Breast epithelium (tissue), 4 donors: ENCODE data around the gene ASXL1. TPM values are rescaled to one million over a fixed set of nuclear protein-coding genes. Genes with fewer than 3 reads are reported as not detected.

Experiments used
- DNase-seq, 2 donors: peaks; one replicate each; pipeline ENCODE4 v3.0.0-alpha.2; 2019; ENCODE audit warnings: low spot score in 2 of 2
- H3K27ac ChIP-seq, 2 donors: fragments of 200-600 bp; sonication (generic) in 1 of 2; one replicate each; pipeline ENCODE4 v1.5.1; 2016 to 2019; ENCODE audit warnings: mild to moderate bottlenecking in 1 of 2
- H3K27me3 ChIP-seq, 2 donors: fragments of 200-600 bp; sonication (generic) in 1 of 2; one replicate each; pipeline versions ENCODE4 v1.5.1 to v1.6.0; 2017 to 2019; ENCODE audit warnings: control low read depth in 1 of 2, mild to moderate bottlenecking in 1 of 2
- H3K36me3 ChIP-seq: fragments of 200-600 bp; one replicate; pipeline ENCODE4 v1.5.1; 2019
- H3K4me1 ChIP-seq, 2 donors: fragments of 200-600 bp; sonication (generic); one replicate each; pipeline ENCODE4 v1.5.1; 2016 to 2019; ENCODE audit warnings: control low read depth in 1 of 2
- H3K4me3 ChIP-seq, 3 donors: fragments of 200-600 bp; sonication (generic); 1 replicate in 2 of 3; 2 replicates in 1 of 3; pipeline ENCODE4 v1.5.1; 2016 to 2019; ENCODE audit warnings: mild to moderate bottlenecking in 3 of 3, moderate library complexity in 2 of 3
- H3K9me3 ChIP-seq, 2 donors: fragments of 200-600 bp; sonication (generic) in 1 of 2; one replicate each; pipeline ENCODE4 v1.5.1; 2016 to 2019; ENCODE audit warnings: control low read depth in 1 of 2
- POLR2A ChIP-seq: fragments of 450-650 bp; IDR thresholded peaks from one replicate; pipeline ENCODE4 v1.6.1; 2016; ENCODE audit warnings: antibody characterized with exemption, mild to moderate bottlenecking, moderate library complexity
- POLR2AphosphoS5 ChIP-seq, 3 donors: sonication (generic); formaldehyde crosslinking; IDR thresholded peaks; one replicate each; pipeline ENCODE4 v1.6.1; 2017; ENCODE audit warnings: antibody characterized with exemption in 3 of 3
- intact Hi-C: fragments of 100-400 bp; cut with DNase I; formaldehyde crosslinking; loops from one replicate; pipeline ENCODE4 v1.15.1; 2023; ENCODE audit warnings: low total_unique reads
- total RNA-seq, 3 donors: library from RNA; depleted of rRNA; stranded (reverse); fragments of >200 nt; gene quantifications; one replicate each; pipeline ENCODE4 v1.1.0, GENCODE V29; 2016
- TF ChIP-seq, protein P1 (sequence below), 3 donors: fragments of 450-650 bp; IDR thresholded peaks; one replicate each; pipeline ENCODE4 v1.5.1; 2016 to 2017; ENCODE audit warnings: antibody characterized with exemption in 3 of 3, mild to moderate bottlenecking in 3 of 3, moderate library complexity in 3 of 3

ASXL1 gene
- total RNA-seq, 3 donors from 2014 or later, result 73.3 to 102 (median 97.3) TPM

DNA sequence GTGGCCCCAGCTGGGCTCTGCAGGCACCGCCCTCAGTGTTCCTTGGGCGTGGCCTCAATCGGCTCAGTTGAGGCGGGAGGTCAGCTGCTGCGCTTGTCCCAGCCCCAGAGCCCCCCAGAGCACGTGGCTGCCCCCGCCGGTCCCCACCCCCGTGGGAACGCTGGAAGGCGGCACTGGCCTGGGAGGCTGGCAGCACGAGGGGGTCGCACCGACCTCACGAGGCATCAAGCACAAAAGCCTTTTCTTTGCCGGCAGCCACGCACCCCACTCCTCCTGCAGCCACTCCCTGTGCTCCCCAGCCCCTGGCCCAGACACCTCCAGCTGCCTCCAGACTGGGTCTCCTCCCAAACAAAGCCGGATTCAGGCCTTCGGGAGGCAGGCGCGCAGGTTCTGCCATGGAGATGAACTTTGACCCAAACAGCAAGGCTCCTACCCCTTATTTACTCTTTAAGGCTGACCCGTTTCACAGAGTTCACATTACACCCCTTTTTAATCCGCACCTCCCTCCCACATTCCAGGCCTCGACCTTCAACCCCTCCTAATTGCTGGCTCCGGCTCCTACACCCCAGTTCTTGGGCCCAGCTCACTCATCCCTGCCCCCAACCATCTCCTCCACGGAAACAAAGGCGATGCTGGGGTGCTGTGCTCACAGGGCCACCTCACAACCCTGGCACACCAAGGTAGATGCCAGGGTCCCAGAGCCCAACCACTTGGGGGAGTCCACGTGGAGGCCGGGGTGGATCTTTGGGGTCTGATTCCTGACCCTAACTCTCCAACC lies 115.3 kb downstream of the ASXL1 start:
- Histone ChIP-seq H3K4me1 (peaks cover 11 to 31% of the 10 kb centered on the region in 2 donors), H3K4me3 (peak overlapping the region in 2 of 3 donors; percentile 46 to 67), H3K27me3 (no peaks in the 10 kb centered on the region), H3K36me3 (no peaks in the 10 kb centered on the region), H3K9me3 (no peaks in the 10 kb centered on the region), H3K27ac (peak overlapping the region; percentile 87 to 95)
- intact Hi-C loops, result no loop called here
- no peak for DNase-seq
- TF ChIP-seq POLR2AphosphoS5 (IDR thresholded peaks at IDR 0.05) (no peak), POLR2A (no peak)
- TF ChIP-seq, protein P1, sequence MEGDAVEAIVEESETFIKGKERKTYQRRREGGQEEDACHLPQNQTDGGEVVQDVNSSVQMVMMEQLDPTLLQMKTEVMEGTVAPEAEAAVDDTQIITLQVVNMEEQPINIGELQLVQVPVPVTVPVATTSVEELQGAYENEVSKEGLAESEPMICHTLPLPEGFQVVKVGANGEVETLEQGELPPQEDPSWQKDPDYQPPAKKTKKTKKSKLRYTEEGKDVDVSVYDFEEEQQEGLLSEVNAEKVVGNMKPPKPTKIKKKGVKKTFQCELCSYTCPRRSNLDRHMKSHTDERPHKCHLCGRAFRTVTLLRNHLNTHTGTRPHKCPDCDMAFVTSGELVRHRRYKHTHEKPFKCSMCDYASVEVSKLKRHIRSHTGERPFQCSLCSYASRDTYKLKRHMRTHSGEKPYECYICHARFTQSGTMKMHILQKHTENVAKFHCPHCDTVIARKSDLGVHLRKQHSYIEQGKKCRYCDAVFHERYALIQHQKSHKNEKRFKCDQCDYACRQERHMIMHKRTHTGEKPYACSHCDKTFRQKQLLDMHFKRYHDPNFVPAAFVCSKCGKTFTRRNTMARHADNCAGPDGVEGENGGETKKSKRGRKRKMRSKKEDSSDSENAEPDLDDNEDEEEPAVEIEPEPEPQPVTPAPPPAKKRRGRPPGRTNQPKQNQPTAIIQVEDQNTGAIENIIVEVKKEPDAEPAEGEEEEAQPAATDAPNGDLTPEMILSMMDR (IDR thresholded peaks at IDR 0.05), result no peak

DNA sequence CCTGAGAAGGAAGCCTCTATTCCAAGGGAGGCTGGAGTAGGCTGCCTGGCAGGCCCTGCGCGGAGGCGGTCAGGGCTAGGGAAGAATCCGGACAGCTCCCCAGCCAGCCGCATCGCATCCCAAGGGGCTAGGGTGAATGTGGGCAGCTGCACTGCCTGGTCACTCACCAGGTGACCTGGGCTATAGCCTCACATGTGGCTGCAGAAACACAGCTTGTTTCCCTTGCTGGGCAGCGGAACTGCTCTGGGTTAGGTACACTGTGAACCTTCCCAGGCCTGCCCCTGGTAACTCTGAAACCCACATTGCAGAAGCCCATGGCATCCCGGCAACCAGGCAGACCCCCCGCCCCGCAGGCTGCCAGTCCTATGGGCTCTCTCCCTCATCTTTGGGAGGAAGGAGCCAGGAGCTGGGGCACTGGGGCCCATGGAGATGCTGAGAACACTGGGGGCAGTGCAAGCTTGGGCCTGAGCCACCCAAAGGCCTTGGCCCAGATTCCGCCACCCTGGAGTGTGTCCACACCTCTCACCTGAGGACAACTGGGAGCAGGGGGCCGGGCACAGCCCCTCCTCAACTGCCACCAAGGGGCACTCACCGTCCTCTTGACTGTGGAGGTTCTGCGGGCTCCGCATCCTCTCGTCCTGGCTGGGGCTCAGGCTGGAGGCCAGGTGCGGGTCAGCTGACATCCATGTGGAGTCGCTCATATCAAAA lies 116.0 kb downstream of the ASXL1 start:
- DNase-seq, result no peak
- Histone ChIP-seq H3K27me3 (no peaks in the 10 kb centered on the region), H3K4me1 (peaks cover 11 to 31% of the 10 kb centered on the region in 2 donors), H3K36me3 (no peaks in the 10 kb centered on the region), H3K27ac (peak overlapping the region; percentile 87 to 95), H3K4me3 (peak overlapping the region; percentile 32 to 67 (median 46)), H3K9me3 (no peaks in the 10 kb centered on the region)
- TF ChIP-seq POLR2A, result no peak
- TF ChIP-seq, protein P1 (IDR thresholded peaks at IDR 0.05), result no peak
- TF ChIP-seq POLR2AphosphoS5 (IDR thresholded peaks at IDR 0.05), result no peak
- intact Hi-C loops, result no loop called here

DNA sequence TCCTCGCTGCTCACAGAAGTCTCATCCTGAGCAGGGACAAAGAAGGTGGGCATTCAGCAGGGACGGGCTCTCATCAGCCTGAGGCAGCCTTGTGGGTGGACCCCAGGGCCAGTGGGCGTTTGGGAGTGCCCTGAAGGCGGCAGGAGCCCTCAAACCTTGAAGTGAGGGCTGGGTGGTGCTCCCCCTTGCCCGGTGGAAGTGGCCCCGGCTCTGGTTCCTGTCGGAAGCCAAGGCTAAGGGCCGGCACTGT lies 116.5 kb downstream of the ASXL1 start:
- intact Hi-C loops, result no loop called here
- Histone ChIP-seq H3K4me1 (peaks cover 11 to 31% of the 10 kb centered on the region in 2 donors), H3K4me3 (peak overlapping the region; percentile 32 to 67 (median 46)), H3K27me3 (no peaks in the 10 kb centered on the region), H3K36me3 (no peaks in the 10 kb centered on the region), H3K27ac (peak overlapping the region; percentile 87 to 95), H3K9me3 (no peaks in the 10 kb centered on the region)
- TF ChIP-seq POLR2AphosphoS5 (IDR thresholded peaks at IDR 0.05) (peak in 1 of 3 donors; percentile 3), POLR2A (no peak)
- DNase-seq, result no peak

DNA sequence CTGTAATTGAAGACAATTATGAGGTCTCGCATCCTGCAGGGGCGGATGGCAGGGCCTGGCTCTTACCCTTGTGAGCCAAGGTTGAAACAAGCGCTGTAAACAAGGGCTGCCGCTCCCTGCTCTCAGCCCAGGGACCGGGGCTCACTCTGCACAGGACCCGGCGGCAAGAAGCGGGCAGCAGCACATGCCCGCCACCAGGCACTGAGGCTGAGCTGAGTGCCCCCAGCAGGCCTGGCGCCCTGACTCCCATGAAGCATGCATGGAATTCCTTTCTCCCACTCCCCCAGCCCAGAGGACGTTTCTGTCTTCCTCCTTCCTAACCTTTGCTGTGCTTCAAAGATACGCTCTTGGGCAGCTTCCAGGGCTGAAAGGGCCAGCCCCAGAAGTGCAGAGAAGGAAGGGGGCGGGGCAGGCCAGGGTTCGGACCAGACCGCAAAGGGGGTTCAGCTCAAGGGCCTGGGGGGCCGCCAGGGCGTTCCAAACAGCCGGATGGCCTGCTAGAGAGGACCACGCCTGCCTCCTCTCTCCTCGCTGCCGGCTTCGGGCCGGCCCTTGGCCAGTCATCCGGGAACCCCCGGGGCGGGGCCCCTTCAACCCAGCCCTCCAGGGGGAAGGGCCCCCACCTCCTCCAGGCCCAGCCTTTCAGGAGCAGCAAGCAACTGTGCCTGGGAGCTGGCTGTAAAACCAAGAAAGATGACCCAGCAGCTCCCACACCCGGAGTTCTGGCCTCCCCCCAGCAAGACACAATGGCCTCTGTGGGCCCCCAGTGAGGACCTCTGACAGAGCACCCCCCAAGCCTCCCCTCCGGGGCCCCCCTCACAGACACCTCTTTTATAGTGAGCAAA lies 117.1 kb downstream of the ASXL1 start:
- intact Hi-C loops, result no loop called here
- TF ChIP-seq, protein P1 (IDR thresholded peaks at IDR 0.05), result no peak
- no peak for TF ChIP-seq POLR2A
- TF ChIP-seq POLR2AphosphoS5 (IDR thresholded peaks at IDR 0.05), result peak in 2 of 3 donors; percentile 3 to 9
- Histone ChIP-seq H3K4me3 (peak overlapping the region; percentile 32 to 67 (median 46)), H3K9me3 (no peaks in the 10 kb centered on the region), H3K27me3 (no peaks in the 10 kb centered on the region), H3K27ac (peak overlapping the region; percentile 87 to 95), H3K36me3 (no peaks in the 10 kb centered on the region), H3K4me1 (peaks cover 11 to 31% of the 10 kb centered on the region in 2 donors)
- DNase-seq, result peak; percentile 63 to 69

DNA sequence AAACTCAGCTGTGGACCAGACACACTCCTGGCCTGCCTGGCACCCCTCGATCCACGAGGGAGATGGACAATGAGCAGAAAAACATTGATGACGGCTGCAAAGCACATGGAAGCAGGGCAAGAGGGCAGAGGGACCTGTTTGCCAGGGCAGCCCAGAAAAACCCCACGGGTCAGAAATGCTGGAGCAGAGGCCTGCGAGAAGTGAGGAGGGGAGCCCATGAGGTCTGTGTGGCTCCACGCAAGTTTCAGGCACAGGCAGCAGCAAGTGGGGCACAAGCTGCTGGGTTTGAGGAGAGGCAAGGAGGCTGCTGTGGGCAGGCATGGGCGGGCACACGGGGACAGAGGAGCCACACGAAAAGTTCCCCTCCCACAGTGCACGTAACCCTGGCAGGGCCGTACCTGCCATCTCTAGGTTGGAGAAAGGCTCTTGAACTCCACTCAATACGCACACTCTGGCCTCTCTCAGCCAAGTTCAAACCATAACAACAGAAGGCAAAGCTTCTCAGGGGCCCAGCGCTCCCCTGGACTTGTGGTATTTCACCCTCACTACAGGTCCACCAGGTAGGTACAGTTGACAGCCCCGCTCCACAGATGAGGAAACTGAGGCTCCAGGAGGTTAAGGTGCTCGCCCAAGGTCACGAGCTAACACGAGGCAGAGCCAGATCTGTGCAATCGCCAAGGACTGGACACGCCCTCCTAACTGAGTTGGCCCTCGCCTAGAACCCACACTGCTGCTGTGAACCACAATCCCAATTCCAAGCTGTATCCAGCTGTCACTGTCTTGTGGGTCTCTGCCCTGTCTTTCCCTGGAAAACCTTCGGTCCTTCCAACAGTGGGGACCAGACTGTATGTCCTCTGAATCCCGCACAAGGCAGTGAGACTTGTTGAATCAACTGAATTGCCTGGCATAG lies 118.8 kb downstream of the ASXL1 start:
- DNase-seq, result no peak
- peak overlapping the region; percentile 87 to 95 for H3K27ac ChIP-seq
- H3K36me3 ChIP-seq, result no peaks in the 10 kb centered on the region
- peak overlapping the region in 1 of 3 donors; percentile 67 for H3K4me3 ChIP-seq
- H3K27me3 ChIP-seq, result no peaks in the 10 kb centered on the region
- TF ChIP-seq POLR2AphosphoS5 (IDR thresholded peaks at IDR 0.05) (no peak), POLR2A (no peak)
- intact Hi-C loops, result no loop called here
- H3K9me3 ChIP-seq, result no peaks in the 10 kb centered on the region
- peaks cover 16 to 31% of the 10 kb centered on the region in 2 donors for H3K4me1 ChIP-seq
